Measurements from ENCODE around the gene INAFM2.

Gene INAFM2

DNA sequence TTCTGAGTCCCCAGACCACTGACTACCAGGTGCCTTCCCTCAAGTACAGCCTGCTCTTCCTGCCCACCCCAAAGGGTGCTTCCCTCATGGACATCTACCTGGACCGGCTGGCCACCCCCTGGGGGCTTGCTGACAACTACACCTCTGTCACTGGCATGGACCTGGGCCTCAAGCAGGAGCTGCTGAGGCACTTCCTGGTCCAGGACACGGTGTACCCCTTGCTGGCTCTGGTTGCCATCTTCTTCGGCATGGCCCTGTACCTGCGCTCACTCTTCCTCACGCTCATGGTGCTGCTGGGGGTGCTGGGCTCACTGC, 43.8 kb downstream of the INAFM2 start:
- intact Hi-C loops (cut with micrococcal nuclease): no loop called here
- Mint-ChIP-seq H3K27ac (peak overlapping the region; percentile 69), H3K4me1 (ENCODE audit: low read depth) (peaks cover 33% of the 10 kb centered on the region), H3K9me3 (no peaks in the 10 kb centered on the region), H3K27me3 (peaks cover 15% of the 10 kb centered on the region), H3K4me3 (peak overlapping the region; percentile 73), H3K36me3 (ENCODE audit: low read depth) (peaks cover 4% of the 10 kb centered on the region)

GRCh38 chr15:40367686-40368611, 44.5 kb downstream of the INAFM2 start:
- H3K4me3 Mint-ChIP-seq: peak overlapping the region; percentile 73
- peaks cover 39% of the 10 kb centered on the region for H3K4me1 Mint-ChIP-seq (ENCODE audit: low read depth)
- no peaks in the 10 kb centered on the region for H3K36me3 Mint-ChIP-seq (ENCODE audit: low read depth)
- H3K27ac Mint-ChIP-seq: peak overlapping the region; percentile 69
- intact Hi-C loops (cut with micrococcal nuclease): loop anchor here (1.0 to 2.0 kb wide), 3 partner anchors 15 to 54 kb away; partner anchors contain the start of genes IVD and KNSTRN
- peaks cover 15% of the 10 kb centered on the region for H3K27me3 Mint-ChIP-seq
- no peaks in the 10 kb centered on the region for H3K9me3 Mint-ChIP-seq

GRCh38 chr15:40368719-40369473, 45.4 kb downstream of the INAFM2 start:
- Mint-ChIP-seq H3K4me1 (ENCODE audit: low read depth) (peaks cover 44% of the 10 kb centered on the region), H3K4me3 (no peak overlapping the region), H3K36me3 (ENCODE audit: low read depth) (no peaks in the 10 kb centered on the region), H3K27ac (peak overlapping the region; percentile 69), H3K27me3 (peaks cover 15% of the 10 kb centered on the region), H3K9me3 (no peaks in the 10 kb centered on the region)
- intact Hi-C loops (cut with micrococcal nuclease): loop anchor here (1.0 to 2.0 kb wide), 3 partner anchors 14 to 53 kb away; partner anchors contain the start of genes IVD and KNSTRN

- no peak overlapping the region for H3K4me3 Mint-ChIP-seq
- peak overlapping the region; percentile 4 for H3K27ac Mint-ChIP-seq
- intact Hi-C loops (cut with micrococcal nuclease): loop anchor here (2.0 kb wide), 1 partner anchor 13 kb away; the partner anchor contains the start of gene KNSTRN
- no peaks in the 10 kb centered on the region for H3K9me3 Mint-ChIP-seq
- H3K4me1 Mint-ChIP-seq (ENCODE audit: low read depth): peaks cover 39% of the 10 kb centered on the region
- peaks cover 15% of the 10 kb centered on the region for H3K27me3 Mint-ChIP-seq
- H3K36me3 Mint-ChIP-seq (ENCODE audit: low read depth): no peaks in the 10 kb centered on the region
These were observed 46.0 kb downstream of the INAFM2 start for GRCh38 chr15:40369474-40369869.

DNA sequence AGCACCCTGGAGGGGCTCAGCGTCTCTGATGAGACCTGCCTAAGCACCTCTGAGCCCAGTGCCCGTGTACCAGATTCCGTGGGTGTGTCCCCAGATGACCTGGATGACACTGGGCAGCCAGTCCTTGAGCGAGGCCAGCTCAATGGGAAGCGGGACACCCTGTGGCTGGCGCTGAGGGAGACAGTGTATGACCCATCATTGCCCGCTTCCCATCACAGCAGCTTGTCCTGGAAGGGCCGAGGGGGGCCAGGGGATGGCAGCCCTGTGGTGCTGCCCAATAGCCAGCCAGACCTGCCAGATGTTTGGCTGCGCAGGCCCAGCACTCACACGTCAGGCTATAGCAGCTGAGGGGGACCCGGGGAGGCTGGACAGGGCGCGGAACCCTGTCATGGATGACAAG, 46.5 kb downstream of the INAFM2 start:
- H3K4me1 Mint-ChIP-seq (ENCODE audit: low read depth): peaks cover 39% of the 10 kb centered on the region
- no peaks in the 10 kb centered on the region for H3K36me3 Mint-ChIP-seq (ENCODE audit: low read depth)
- no peaks in the 10 kb centered on the region for H3K9me3 Mint-ChIP-seq
- peaks cover 15% of the 10 kb centered on the region for H3K27me3 Mint-ChIP-seq
- intact Hi-C loops (cut with micrococcal nuclease): loop anchor here (2.0 kb wide), 1 partner anchor 13 kb away; the partner anchor contains the start of gene KNSTRN
- H3K4me3 Mint-ChIP-seq: no peak overlapping the region
- H3K27ac Mint-ChIP-seq: peak overlapping the region; percentile 4

- Mint-ChIP-seq H3K36me3 (ENCODE audit: low read depth) (no peaks in the 10 kb centered on the region), H3K27ac (no peak overlapping the region), H3K4me1 (ENCODE audit: low read depth) (peaks cover 27% of the 10 kb centered on the region), H3K9me3 (no peaks in the 10 kb centered on the region), H3K4me3 (no peak overlapping the region), H3K27me3 (peaks cover 8% of the 10 kb centered on the region)
- intact Hi-C loops (cut with micrococcal nuclease): no loop called here
These were observed 49.5 kb downstream of the INAFM2 start for GRCh38 chr15:40372981-40373380.
